K562 (cell line): ENCODE results near the gene VDR. TPM values are rescaled to one million over a fixed set of nuclear protein-coding genes. Genes with fewer than 3 reads are reported as not detected.
A peak's percentile ranks its signal among the peaks of the same experiment; 100 is the strongest.

Experiments used
- BRD4 ChIP-seq: fragments of 200-600 bp; sonication (generic); IDR thresholded peaks from 2 replicates; pipeline ENCODE4 v1.6.1; 2017; ENCODE audit warnings: inconsistent platforms
- BRD9 ChIP-seq: fragments of 450-650 bp; IDR thresholded peaks from 2 replicates; pipeline ENCODE4 v1.6.1; 2018; ENCODE audit warnings: low read depth; ENCODE audit not compliant: partially characterized antibody
- CXXC5 ChIP-seq: fragments of 250-450 bp; sonication (Bioruptor Pico); IDR thresholded peaks from 2 replicates; pipeline ENCODE4 v1.8.0; 2022; ENCODE audit warnings: inconsistent platforms, mild to moderate bottlenecking, moderate library complexity
- ELK1 ChIP-seq: sonication (generic); formaldehyde crosslinking; IDR thresholded peaks from 2 replicates; pipeline ENCODE4 v1.8.1; 2022; ENCODE audit warnings: missing genetic modification reagents
- HDAC6 ChIP-seq: IDR thresholded peaks from 2 replicates; pipeline ENCODE4 v1.6.1; 2012; ENCODE audit warnings: low read depth, mild to moderate bottlenecking, control low read depth, inconsistent platforms, low read length, moderate library complexity
- NCOR1 ChIP-seq: fragments of 450-650 bp; IDR thresholded peaks from 2 replicates; pipeline ENCODE4 v1.6.1; 2016; ENCODE audit warnings: mild to moderate bottlenecking, moderate library complexity
- NELFE ChIP-seq: IDR thresholded peaks from 2 replicates; pipeline ENCODE4 v1.6.1; 2011; ENCODE audit warnings: mild to moderate bottlenecking; ENCODE audit not compliant: insufficient read depth, insufficient read length
- NFRKB ChIP-seq: fragments of 450-650 bp; IDR thresholded peaks from 2 replicates; pipeline ENCODE4 v1.6.1; 2016; ENCODE audit warnings: low read depth
- NONO ChIP-seq, 2 experiments: fragments of 200-400 bp in 1 of 2; fragments of 450-650 bp in 1 of 2; formaldehyde crosslinking in 1 of 2; IDR thresholded peaks; 2 replicates each; pipeline ENCODE4 v1.6.1; 2017; ENCODE audit warnings: low read depth in 2 of 2, mild to moderate bottlenecking in 2 of 2, moderate library complexity in 2 of 2, low read length in 1 of 2
- OTX1 ChIP-seq: fragments of 450-650 bp; formaldehyde crosslinking; IDR thresholded peaks from 2 replicates; pipeline ENCODE4 v1.4.0; 2022; ENCODE audit warnings: mild to moderate bottlenecking
- POLR2B ChIP-seq: fragments of 450-650 bp; IDR thresholded peaks from 2 replicates; pipeline ENCODE4 v1.6.1; 2018; ENCODE audit warnings: low read depth; ENCODE audit not compliant: partially characterized antibody
- SIN3B ChIP-seq: fragments of 450-650 bp; IDR thresholded peaks from 2 replicates; pipeline ENCODE4 v1.6.1; 2017; ENCODE audit warnings: low read depth, mild to moderate bottlenecking, moderate library complexity
- SMARCB1 ChIP-seq: IDR thresholded peaks from 2 replicates; pipeline ENCODE4 v1.6.1; 2011; ENCODE audit warnings: improper control_type of control experiment, low read depth; ENCODE audit not compliant: insufficient read length
- TAF15 ChIP-seq: fragments of 200-400 bp; formaldehyde crosslinking; IDR thresholded peaks from 2 replicates; pipeline ENCODE4 v1.6.1; 2017; ENCODE audit warnings: mild to moderate bottlenecking, low read depth, low read length, moderate library complexity
- TRIM24 ChIP-seq, 2 experiments: fragments of 450-650 bp; IDR thresholded peaks; 2 replicates each; pipeline ENCODE4 v1.6.1; 2016
- TRIM28 ChIP-seq: fragments of 450-650 bp; IDR thresholded peaks from 2 replicates; pipeline ENCODE4 v1.6.1; 2017
- ZNF175 ChIP-seq: fragments of 200-800 bp; sonication (Bioruptor generic); IDR thresholded peaks from 2 replicates; pipeline ENCODE4 v1.6.1; 2016; ENCODE audit warnings: low read depth, mild to moderate bottlenecking, missing genetic modification characterization, missing compliant biosample characterization
- ZNF766 ChIP-seq: fragments of 200-800 bp; sonication (Bioruptor generic); conservative IDR thresholded peaks from 2 replicates; pipeline ENCODE4 v1.6.1; 2016; ENCODE audit warnings: missing genetic modification characterization, missing compliant biosample characterization
- ZNF830 ChIP-seq: fragments of 250-450 bp; sonication (Bioruptor Pico); IDR thresholded peaks from 2 replicates; pipeline ENCODE4 v1.5.0; 2021; ENCODE audit warnings: mild to moderate bottlenecking
- polyA plus RNA-seq, 8 experiments: library from polyadenylated mRNA; depleted of rRNA in 4 of 8; stranded (reverse) in 5 of 8; unstranded in 3 of 8; fragments of >200 nt; fragmentation: Nextera tagmentation in 2 of 8; fragmentation: Illumina TruSeq in 1 of 8; extraction: Ambion mirVana in 2 of 8; extraction: Trizol in 1 of 8; gene quantifications; 2 replicates each; pipeline versions ENCODE4 v1.2.1 to v1.2.3, GENCODE V29; 2011 to 2014; ENCODE audit warnings: inconsistent platforms in 1 of 8, missing spikeins in 1 of 8
- total RNA-seq, 7 experiments: library from RNA; depleted of rRNA in 6 of 7; stranded (reverse); fragments of >200 nt in 6 of 7; fragmentation: Illumina TruSeq in 2 of 7; extraction: Trizol in 2 of 7; gene quantifications; 2 replicates each; pipeline versions ENCODE4 v1.2.1 to v1.2.3, GENCODE V29; 2011 to 2021; ENCODE audit warnings: low replicate concordance in 1 of 7
- TF ChIP-seq, protein P1 (sequence below), 2 experiments: fragments of 150-350 bp in 1 of 2; IDR thresholded peaks; 2 replicates each; pipeline ENCODE4 v1.6.1; 2012 to 2016; ENCODE audit warnings: low read depth in 2 of 2, low read length in 2 of 2, mild to moderate bottlenecking in 1 of 2, moderate library complexity in 1 of 2

VDR gene
- total and polyA plus RNA-seq, 9 of the 15 experiments (the other 6 are each of a cell fraction or from before 2014, with no cell fraction given) = 0.61 to 4.8 (median 2.0) TPM

GRCh38 chr12:47850153-47851084 lies 54.4 kb downstream of the VDR start (continued):
- TF ChIP-seq NELFE (no peak), CXXC5 (CRISPR knock-in tag) (peak; percentile 35; the same call in 1 of the 2 replicates), ELK1 (CRISPR knock-in tag) (no peak), SMARCB1 (no peak), TRIM24 (IDR thresholded peaks at IDR 0.05) (peak; percentile 38 to 79; a peak in 2 of 4 replicates), BRD4 (no peak), POLR2B (no peak), BRD9 (peak; percentile 32), SIN3B (no peak), NFRKB (peak; percentile 72; the same call in 1 of the 2 replicates), ZNF830 (CRISPR knock-in tag) (no peak), HDAC6 (no peak), ZNF766 (CRISPR knock-in tag) (0 out of 2 replicates have a peak, but pooled peaks have one; percentile 61), TRIM28 (no peak), TAF15 (no peak), OTX1 (CRISPR knock-in tag) (no peak), NONO (IDR thresholded peaks at IDR 0.05; ENCODE audit: low read depth in 2 of 2, low read length in 1 of 2) (no peak), NCOR1 (peak; percentile 77; the same call in 1 of the 2 replicates), ZNF175 (CRISPR knock-in tag) (peak; percentile 65; the same call in 1 of the 2 replicates)
- TF ChIP-seq, protein P1, sequence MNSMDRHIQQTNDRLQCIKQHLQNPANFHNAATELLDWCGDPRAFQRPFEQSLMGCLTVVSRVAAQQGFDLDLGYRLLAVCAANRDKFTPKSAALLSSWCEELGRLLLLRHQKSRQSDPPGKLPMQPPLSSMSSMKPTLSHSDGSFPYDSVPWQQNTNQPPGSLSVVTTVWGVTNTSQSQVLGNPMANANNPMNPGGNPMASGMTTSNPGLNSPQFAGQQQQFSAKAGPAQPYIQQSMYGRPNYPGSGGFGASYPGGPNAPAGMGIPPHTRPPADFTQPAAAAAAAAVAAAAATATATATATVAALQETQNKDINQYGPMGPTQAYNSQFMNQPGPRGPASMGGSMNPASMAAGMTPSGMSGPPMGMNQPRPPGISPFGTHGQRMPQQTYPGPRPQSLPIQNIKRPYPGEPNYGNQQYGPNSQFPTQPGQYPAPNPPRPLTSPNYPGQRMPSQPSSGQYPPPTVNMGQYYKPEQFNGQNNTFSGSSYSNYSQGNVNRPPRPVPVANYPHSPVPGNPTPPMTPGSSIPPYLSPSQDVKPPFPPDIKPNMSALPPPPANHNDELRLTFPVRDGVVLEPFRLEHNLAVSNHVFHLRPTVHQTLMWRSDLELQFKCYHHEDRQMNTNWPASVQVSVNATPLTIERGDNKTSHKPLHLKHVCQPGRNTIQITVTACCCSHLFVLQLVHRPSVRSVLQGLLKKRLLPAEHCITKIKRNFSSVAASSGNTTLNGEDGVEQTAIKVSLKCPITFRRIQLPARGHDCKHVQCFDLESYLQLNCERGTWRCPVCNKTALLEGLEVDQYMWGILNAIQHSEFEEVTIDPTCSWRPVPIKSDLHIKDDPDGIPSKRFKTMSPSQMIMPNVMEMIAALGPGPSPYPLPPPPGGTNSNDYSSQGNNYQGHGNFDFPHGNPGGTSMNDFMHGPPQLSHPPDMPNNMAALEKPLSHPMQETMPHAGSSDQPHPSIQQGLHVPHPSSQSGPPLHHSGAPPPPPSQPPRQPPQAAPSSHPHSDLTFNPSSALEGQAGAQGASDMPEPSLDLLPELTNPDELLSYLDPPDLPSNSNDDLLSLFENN (IDR thresholded peaks at IDR 0.05; ENCODE audit: low read depth in 2 of 2, low read length in 2 of 2) = 0 out of 4 replicates have a peak, but pooled peaks of 1 of the 2 experiments have one; percentile 49
